Measurements from ENCODE around the gene CCDC175. TPM values are rescaled to one million over a fixed set of nuclear protein-coding genes. Genes with fewer than 3 reads are reported as not detected.

The CCDC175 gene
- polyA plus RNA-seq, 2 of the 4 experiments (the other 2 are of a cell fraction), result not detected

DNA sequence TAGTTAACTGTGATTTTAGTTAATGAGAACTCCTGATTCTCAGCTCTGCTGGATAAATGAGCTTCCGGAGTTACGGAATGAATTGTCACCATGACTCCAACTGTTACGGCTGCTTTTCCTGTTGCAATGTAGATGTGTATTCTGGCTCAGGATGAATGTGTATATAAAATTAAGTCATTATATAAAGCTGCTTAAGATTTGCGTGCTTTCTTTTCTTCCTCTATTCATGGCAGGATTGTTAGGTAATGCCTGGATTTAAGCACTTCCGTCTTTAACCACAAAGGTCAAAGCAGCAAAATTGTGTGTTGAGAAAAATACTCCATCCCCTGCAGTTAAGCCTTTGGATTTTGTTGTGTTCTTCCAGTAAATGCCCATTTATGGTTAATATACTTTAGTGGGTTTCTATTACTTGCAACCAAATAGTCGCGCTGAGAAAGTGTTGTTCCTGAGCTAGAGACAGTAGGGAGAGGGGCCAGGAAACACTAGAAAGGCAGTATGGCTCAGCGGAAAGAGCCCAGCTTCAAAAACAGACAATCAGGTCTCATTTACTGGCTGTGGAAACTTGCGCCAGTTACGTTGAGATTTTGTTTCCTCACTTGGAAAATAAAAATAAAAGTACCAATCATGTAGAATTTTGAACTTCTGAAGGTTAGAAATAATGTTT, 9.4 kb upstream of the CCDC175 start:
- Histone ChIP-seq H3K4me3 (no peak overlapping the region), H3K27ac (no peak overlapping the region), H3K9me3 (no peaks in the 10 kb centered on the region), H3K4me1 (no peaks in the 10 kb centered on the region), H3K4me2 (no peak overlapping the region)
- DNase-seq (ENCODE audit: low read depth in 1 of 2, low spot score in 1 of 2), result no peak
- TF ChIP-seq EHF (CRISPR knock-in tag; IDR thresholded peaks at IDR 0.05), result no peak
- no peak for TF ChIP-seq EP300 (IDR thresholded peaks at IDR 0.05)
- TF ChIP-seq, protein P1, sequence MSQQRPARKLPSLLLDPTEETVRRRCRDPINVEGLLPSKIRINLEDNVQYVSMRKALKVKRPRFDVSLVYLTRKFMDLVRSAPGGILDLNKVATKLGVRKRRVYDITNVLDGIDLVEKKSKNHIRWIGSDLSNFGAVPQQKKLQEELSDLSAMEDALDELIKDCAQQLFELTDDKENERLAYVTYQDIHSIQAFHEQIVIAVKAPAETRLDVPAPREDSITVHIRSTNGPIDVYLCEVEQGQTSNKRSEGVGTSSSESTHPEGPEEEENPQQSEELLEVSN (IDR thresholded peaks at IDR 0.05; ENCODE audit: borderline replicate concordance, low read depth), result no peak
- TF ChIP-seq ZFP36 (IDR thresholded peaks at IDR 0.05; ENCODE audit: borderline replicate concordance, partially characterized antibody), result no peak
- no peak for TF ChIP-seq RARB (CRISPR knock-in tag; IDR thresholded peaks at IDR 0.05)
- TF ChIP-seq NR3C1 (IDR thresholded peaks at IDR 0.05), result no peak
- TF ChIP-seq MAFK (IDR thresholded peaks at IDR 0.05; ENCODE audit: partially characterized antibody), result no peak
- ChIA-PET POLR2A (no interaction called here), CTCF (interaction anchor here (2.8 kb wide), 1 partner anchor 9 kb away, joined by 12 read pairs; the partner anchor contains the start of gene CCDC175)
- no peak for FAIRE-seq
- no peak for ATAC-seq
- 82% methylated on average over 10 of the region's 10 CpGs for WGBS (ENCODE audit: missing lambda C conversion rate)

DNA sequence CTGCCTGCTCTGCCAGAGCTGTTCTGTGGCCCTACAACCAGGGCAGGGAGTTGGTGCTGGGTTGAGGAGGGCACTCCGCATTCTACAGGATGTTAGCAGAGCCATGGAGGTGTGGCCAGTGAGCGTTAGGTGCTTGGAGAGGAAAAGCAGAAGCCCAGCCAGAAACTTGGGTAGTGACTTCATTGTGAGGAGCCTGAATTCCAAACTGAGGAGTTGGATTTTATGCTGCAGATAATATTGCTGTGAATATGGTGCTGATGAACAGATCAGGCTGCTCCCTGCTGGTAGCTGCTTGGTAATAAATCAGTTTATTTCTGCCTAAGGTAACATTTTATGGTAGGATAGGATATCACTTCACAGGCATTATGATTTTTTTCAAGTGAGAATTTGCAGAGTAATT, 7.1 kb upstream of the CCDC175 start:
- ChIA-PET POLR2A (no interaction called here), CTCF (interaction anchor here (1.2 kb wide), 1 partner anchor 14 kb away, joined by 5 read pairs; no protein-coding TSS in a partner anchor)
- TF ChIP-seq, protein P2, sequence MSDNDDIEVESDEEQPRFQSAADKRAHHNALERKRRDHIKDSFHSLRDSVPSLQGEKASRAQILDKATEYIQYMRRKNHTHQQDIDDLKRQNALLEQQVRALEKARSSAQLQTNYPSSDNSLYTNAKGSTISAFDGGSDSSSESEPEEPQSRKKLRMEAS (IDR thresholded peaks at IDR 0.05), result no peak
- no peak for TF ChIP-seq TFCP2L1 (CRISPR knock-in tag; IDR thresholded peaks at IDR 0.05)
- TF ChIP-seq TP53 (CRISPR knock-in tag; IDR thresholded peaks at IDR 0.05), result no peak
- TF ChIP-seq FOSB (CRISPR knock-in tag; IDR thresholded peaks at IDR 0.05), result no peak
- no peak for TF ChIP-seq GATA3 (IDR thresholded peaks at IDR 0.05; ENCODE audit: borderline replicate concordance)
- no peak for TF ChIP-seq RCOR1 (IDR thresholded peaks at IDR 0.05; ENCODE audit: low read depth, low read length)
- TF ChIP-seq MAFK (IDR thresholded peaks at IDR 0.05; ENCODE audit: partially characterized antibody), result no peak
- Histone ChIP-seq H3K4me2 (no peak overlapping the region), H3K4me1 (no peaks in the 10 kb centered on the region), H3K9me3 (no peaks in the 10 kb centered on the region), H3K27ac (no peak overlapping the region), H3K4me3 (no peak overlapping the region)
- WGBS (ENCODE audit: missing lambda C conversion rate), result 68% methylated on average over 2 of the region's 2 CpGs
- peak in 1 of 2 experiments; percentile 8 for DNase-seq (ENCODE audit: low read depth in 1 of 2, low spot score in 1 of 2)
- FAIRE-seq, result no peak
- peak; percentile 41 to 62; a peak in 3 of 6 replicates for ATAC-seq

DNA sequence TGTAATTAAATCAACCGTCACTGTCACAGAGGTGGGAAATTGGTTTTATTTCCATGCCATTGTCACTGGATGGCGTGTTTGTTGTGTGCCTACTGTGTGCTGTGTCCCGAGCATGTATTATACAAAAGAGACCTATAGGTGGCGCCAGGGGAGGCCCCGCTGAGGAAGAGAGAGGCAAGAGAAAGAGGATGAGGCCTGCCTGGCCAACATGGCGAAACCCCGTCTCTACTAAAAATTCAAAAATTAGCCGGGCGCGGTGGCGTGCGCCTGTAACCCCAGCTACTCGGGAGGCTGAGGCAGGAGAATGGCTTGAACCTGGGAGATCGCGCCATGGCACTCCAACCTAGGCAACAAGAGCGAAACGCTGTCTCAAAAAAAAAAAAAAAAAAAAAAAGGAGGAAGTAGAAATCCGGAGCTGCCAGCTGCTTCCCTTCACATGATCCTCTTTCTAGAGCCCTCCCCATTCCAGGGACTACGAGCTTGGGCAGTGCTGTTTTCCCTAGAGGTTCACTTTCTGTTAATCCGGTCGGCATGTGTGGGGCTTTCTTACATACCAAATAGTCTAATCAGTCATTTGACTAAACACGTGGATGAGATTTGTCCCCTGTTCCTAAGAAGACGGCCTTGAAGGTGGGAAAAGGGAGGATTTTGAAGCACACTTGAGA, 6.4 kb upstream of the CCDC175 start:
- FAIRE-seq (no peak), DNase-seq (ENCODE audit: low read depth in 1 of 2, low spot score in 1 of 2) (no peak), ATAC-seq (no peak)
- TF ChIP-seq HDAC2 (IDR thresholded peaks at IDR 0.05) (no peak), HMGXB4 (CRISPR knock-in tag; IDR thresholded peaks at IDR 0.05; ENCODE audit: borderline replicate concordance) (no peak), MAFK (IDR thresholded peaks at IDR 0.05; ENCODE audit: partially characterized antibody) (no peak), POLR2AphosphoS2 (conservative IDR thresholded peaks at IDR 0.05; ENCODE audit: low read length) (no peak)
- ChIA-PET CTCF (interaction anchor here (1.2 kb wide), 1 partner anchor 13 kb away, joined by 5 read pairs; no protein-coding TSS in a partner anchor), POLR2A (interaction anchor here (0.7 kb wide), 1 partner anchor 548 kb away, joined by 3 read pairs; no protein-coding TSS in a partner anchor)
- Histone ChIP-seq H3K4me2 (no peak overlapping the region), H3K4me3 (no peak overlapping the region), H3K27ac (no peak overlapping the region), H3K9me3 (no peaks in the 10 kb centered on the region), H3K4me1 (no peaks in the 10 kb centered on the region)
- WGBS (ENCODE audit: missing lambda C conversion rate), result 75% methylated on average over 22 of the region's 23 CpGs

DNA sequence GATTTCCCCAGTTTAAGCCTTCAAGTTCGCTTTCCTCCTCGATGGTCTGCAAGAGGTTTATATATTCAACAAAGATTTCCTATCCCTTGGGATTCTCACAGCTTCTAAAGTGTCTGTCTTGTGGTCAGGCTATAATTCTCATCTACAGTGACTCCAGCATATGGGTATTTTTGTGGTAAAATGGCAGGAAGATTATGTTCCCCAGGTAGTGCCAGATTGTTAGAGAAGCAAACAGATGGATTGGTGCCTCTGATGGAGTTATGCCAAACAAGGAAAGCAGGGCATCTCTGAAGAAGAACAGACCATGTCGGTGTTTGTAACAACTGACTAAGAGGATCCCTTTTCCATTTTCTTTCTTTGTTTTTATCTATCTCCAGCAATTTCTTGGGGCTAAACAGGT, 5.5 kb upstream of the CCDC175 start:
- H3K4me1 ChIP-seq, result no peaks in the 10 kb centered on the region
- WGBS (ENCODE audit: missing lambda C conversion rate), result 38% methylated on average over 3 of the region's 3 CpGs
- ATAC-seq, result no peak
- H3K9me3 ChIP-seq, result no peaks in the 10 kb centered on the region
- H3K27ac ChIP-seq, result no peak overlapping the region
- no peak for FAIRE-seq
- TF ChIP-seq TFCP2L1 (CRISPR knock-in tag; IDR thresholded peaks at IDR 0.05) (no peak), MAFK (IDR thresholded peaks at IDR 0.05; ENCODE audit: partially characterized antibody) (no peak), BHLHE40 (IDR thresholded peaks at IDR 0.05; ENCODE audit: low read depth, low read length) (no peak), MAZ (IDR thresholded peaks at IDR 0.05; ENCODE audit: borderline replicate concordance, low read depth, low read length) (no peak), POLR2A (IDR thresholded peaks at IDR 0.05; ENCODE audit: low read length) (no peak), MYC (IDR thresholded peaks at IDR 0.05; ENCODE audit: borderline replicate concordance, low read length) (no peak), CHD4 (IDR thresholded peaks at IDR 0.05; ENCODE audit: borderline replicate concordance) (no peak), NFE2L2 (conservative IDR thresholded peaks at IDR 0.05; ENCODE audit: low read length) (no peak), POLR2AphosphoS2 (conservative IDR thresholded peaks at IDR 0.05; ENCODE audit: low read length) (no peak), ATOH8 (CRISPR knock-in tag; IDR thresholded peaks at IDR 0.05; ENCODE audit: low read depth) (no peak), HDAC2 (IDR thresholded peaks at IDR 0.05) (no peak), RFX5 (IDR thresholded peaks at IDR 0.05) (no peak)
- TF ChIP-seq, protein P2 (IDR thresholded peaks at IDR 0.05), result no peak
- no peak overlapping the region for H3K4me3 ChIP-seq
- POLR2A ChIA-PET, result no interaction called here
- CTCF ChIA-PET, result interaction anchor here (1.4 kb wide), 1 partner anchor 1081 kb away, joined by 4 read pairs; no protein-coding TSS in a partner anchor
- no peak overlapping the region for H3K4me2 ChIP-seq
- DNase-seq (ENCODE audit: low read depth in 1 of 2, low spot score in 1 of 2), result no peak
